GM12892 (cell line): ENCODE results near the gene MYH8.

Source experiments
- POLR2A ChIP-seq: IDR thresholded peaks from 2 replicates; pipeline ENCODE4 v1.6.1; 2011; ENCODE audit warnings: low read depth, low read length, control low read depth
- TAF1 ChIP-seq: IDR thresholded peaks from 2 replicates; pipeline ENCODE4 v1.6.1; 2011; ENCODE audit warnings: low read depth, mild to moderate bottlenecking, control low read depth, low read length, borderline replicate concordance

GRCh38 chr17:10392880-10393279 is 28.9 kb downstream of the MYH8 start:
- TF ChIP-seq POLR2A (no peak), TAF1 (no peak)
